ENCODE measurements around the gene TRAPPC10. TPM values are rescaled to one million over a fixed set of nuclear protein-coding genes. Genes with fewer than 3 reads are reported as not detected.
A peak's percentile ranks its signal among the peaks of the same experiment; 100 is the strongest.

TRAPPC10 gene
- total and polyA plus RNA-seq, 9 of the 15 experiments (the other 6 are each of a cell fraction or from before 2014, with no cell fraction given): 1.1 to 33.8 (median 24.3) TPM

GRCh38 chr21:44085491-44086321, 73.6 kb downstream of the TRAPPC10 start:
- no TSS peak for BruUV-seq (replicated peaks)
- Histone ChIP-seq H2AFZ (ENCODE audit: low read depth, low read length) (no peak overlapping the region), H3K4me3 (no peak overlapping the region), H3K9ac (ENCODE audit: insufficient read depth in 1 of 2, low read depth in 2 of 2, low read length in 2 of 2) (peak overlapping the region in 1 of 2 experiments; percentile 38; a peak in 1 of 4 replicates), H3K9me1 (ENCODE audit: control insufficient read depth, insufficient read depth, low read length) (no peaks in the 10 kb centered on the region), H3K4me2 (ENCODE audit: insufficient read depth, low read length) (no peak overlapping the region), H3K4me1 (replicated peaks in 1 of 2; ENCODE audit: control insufficient read depth in 2 of 2, insufficient read depth in 2 of 2, low read length in 2 of 2) (peaks cover 4 to 6% of the 10 kb centered on the region in 2 experiments; a peak in 2 of 5 replicates), H3K36me3 (ENCODE audit: control insufficient read depth, insufficient read depth, low read length) (peaks cover 99% of the 10 kb centered on the region), H3K79me2 (ENCODE audit: control insufficient read depth, insufficient read depth, low read length) (no peaks in the 10 kb centered on the region), H4K20me1 (replicated peaks; ENCODE audit: control insufficient read depth, insufficient read depth, low read length) (no peaks in the 10 kb centered on the region), H3K9me3 (replicated peaks; ENCODE audit: control insufficient read depth, insufficient read depth, low read depth, low read length) (no peaks in the 10 kb centered on the region), H3K27ac (ENCODE audit: extremely low read depth, low read depth, low read length) (no peak overlapping the region), H3K27me3 (ENCODE audit: control insufficient read depth in 2 of 2, insufficient read depth in 2 of 2, low read length in 2 of 2) (no peaks in the 10 kb centered on the region)
- ATAC-seq (no peak), FAIRE-seq (no peak), DNase-seq (ENCODE audit: extremely low read depth in 1 of 4, low spot score in 3 of 4) (no peak)
- in situ Hi-C loops (cut with MboI) (no loop called here), intact Hi-C loops (cut with micrococcal nuclease) (no loop called here)
- ChIA-PET POLR2A (interaction anchor here (0.6 to 1.1 kb wide), 5 partner anchors 8 to 543 kb away, joined by 3 to 5 read pairs (median 4); no protein-coding TSS in a partner anchor), CTCF (ENCODE audit: low intra/inter-chr PET ratio) (no interaction called here)
- WGBS (ENCODE audit: insufficient coverage, low coverage, missing lambda C conversion rate): 93% methylated on average over 15 of the region's 15 CpGs
- no peak for TF ChIP-seq ZNF592 (IDR thresholded peaks at IDR 0.05)
- no peak for TF ChIP-seq DEAF1 (CRISPR knock-in tag; IDR thresholded peaks at IDR 0.05)
- no peak for TF ChIP-seq ESRRA (IDR thresholded peaks at IDR 0.05; ENCODE audit: borderline replicate concordance, low read depth)
- TF ChIP-seq FOXK1 (CRISPR knock-in tag; IDR thresholded peaks at IDR 0.05; ENCODE audit: borderline replicate concordance): no peak
- TF ChIP-seq HOXB6 (CRISPR knock-in tag; IDR thresholded peaks at IDR 0.05; ENCODE audit: borderline replicate concordance): no peak
- TF ChIP-seq TCF7 (IDR thresholded peaks at IDR 0.05; ENCODE audit: borderline replicate concordance): no peak
- no peak for TF ChIP-seq TAF1 (IDR thresholded peaks at IDR 0.05; ENCODE audit: control insufficient read depth, extremely low read depth, insufficient read depth, low read length, severe bottlenecking)
- no peak for TF ChIP-seq HBP1 (CRISPR knock-in tag; IDR thresholded peaks at IDR 0.05)
- no peak for TF ChIP-seq MECOM (CRISPR knock-in tag; IDR thresholded peaks at IDR 0.05)

Measured in K562 (cell line).